ENCODE results near the gene C17orf107.

Gene C17orf107

DNA sequence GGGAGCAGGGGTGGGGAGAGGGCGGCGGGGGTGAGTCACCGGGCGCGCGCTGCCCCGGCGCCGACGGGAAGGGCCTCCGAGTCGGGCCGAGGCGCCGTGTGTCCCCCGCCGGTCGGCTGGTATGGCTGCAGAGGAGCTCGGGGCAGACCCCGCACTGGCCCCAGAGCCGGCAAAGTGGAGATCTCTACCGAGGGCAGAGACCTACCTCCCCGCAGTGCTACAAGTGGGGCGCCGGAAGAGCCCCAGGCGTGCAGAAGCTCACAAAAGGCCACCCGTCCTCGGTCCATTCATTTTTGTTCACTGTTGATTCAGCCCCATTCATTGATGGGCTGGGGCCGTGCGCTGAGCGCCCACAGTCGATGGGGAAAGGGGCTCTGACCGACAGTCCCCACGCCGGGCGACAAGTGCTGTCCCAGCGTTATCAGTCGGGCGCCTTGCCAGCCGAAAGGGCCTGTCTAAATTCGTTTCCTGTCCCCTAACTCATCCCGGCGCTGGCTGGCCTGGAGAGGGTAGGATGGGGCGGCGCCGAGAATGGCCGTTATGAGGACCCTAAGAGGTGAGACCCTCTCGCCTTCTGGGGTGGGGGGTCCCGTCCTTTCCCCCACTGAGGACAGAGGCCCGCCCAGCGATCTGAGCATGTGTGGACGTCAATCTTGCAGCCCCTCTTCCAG lies 50.9 kb downstream of the C17orf107 start:
- DNase-seq, result peak; percentile 74

DNA sequence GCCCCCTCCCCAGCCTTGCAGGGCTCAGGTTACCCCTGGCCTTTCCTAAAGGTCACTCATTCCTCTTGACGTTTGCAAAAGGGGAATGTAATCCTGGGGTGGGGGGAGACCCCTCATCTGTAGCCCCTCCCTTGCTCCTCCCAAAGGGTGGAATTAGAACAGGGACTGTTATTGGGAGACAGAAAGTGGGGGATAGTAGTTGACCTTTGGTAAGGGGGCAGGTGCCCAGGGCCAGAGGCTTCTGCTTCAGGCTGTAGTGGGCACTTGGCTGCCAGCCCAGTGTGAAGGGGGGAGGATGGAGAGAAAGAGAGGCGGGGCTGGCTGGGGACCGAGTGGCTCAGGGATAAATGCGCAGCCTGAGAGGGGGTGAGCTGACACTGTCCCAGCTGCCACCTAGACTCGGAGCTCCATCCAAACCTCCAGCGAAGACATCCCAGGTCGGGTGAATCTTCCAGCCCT lies 51.4 kb downstream of the C17orf107 start, which contains the start of gene ENO3:
ENO3 (plus strand) TSS at position 374 of the 459 bp plus-strand sequence. CDS start 711 bp downstream, outside the sequence.
- peak; percentile 72 for DNase-seq

DNA sequence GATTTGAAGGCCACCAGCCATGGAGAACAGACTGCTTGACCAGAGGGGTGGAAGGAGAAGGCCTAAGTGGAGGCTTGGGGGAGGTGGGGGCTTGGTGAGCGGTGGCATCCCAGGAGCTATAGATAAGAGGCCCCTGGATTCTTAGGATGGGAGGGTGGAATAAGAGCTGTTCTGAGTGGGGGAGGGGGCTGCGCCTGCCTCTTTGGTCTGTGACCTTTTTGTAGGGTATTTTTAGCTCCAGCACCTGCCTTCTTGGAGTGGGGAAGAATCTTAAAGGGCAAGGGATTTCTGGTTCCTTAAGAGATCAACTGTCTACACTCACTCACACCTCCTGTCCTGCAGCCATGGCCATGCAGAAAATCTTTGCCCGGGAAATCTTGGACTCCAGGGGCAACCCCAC lies 52.1 kb downstream of the C17orf107 start:
- DNase-seq, result no peak
